Panc1 (cell line): Measurements from ENCODE around the gene AP3B1. TPM values are rescaled to one million over a fixed set of nuclear protein-coding genes. Genes with fewer than 3 reads are reported as not detected.

Experiments used
- ATAC-seq: fragments of 200-7000 bp; cut with Tn5 transposase; 2 replicates; pipeline ENCODE4 v1.9.1; 2020; ENCODE audit warnings: mild to moderate bottlenecking, moderate library complexity
- BruUV-seq: library from RNA; stranded (reverse); fragments of 400-500 nt; replicated peaks from 2 replicates; lab custom pipeline; 2021; lab: Mats Ljungman, UMichigan
- CTCF ChIA-PET: fragments of 300-600 bp; sonication (Branson Sonifier 250); formaldehyde crosslinking; loops from one replicate; lab custom pipeline; 2022; ENCODE audit warnings: antibody characterized with exemption; lab: Charles Lee
- POLR2A ChIA-PET: fragments of 300-600 bp; sonication (Branson Sonifier 250); formaldehyde crosslinking; loops from one replicate; lab custom pipeline; 2022; ENCODE audit warnings: antibody characterized with exemption; lab: Charles Lee
- DNase-seq: peaks from one replicate; pipeline ENCODE4 v3.0.0-alpha.2; 2010; ENCODE audit warnings: low read depth, low spot score
- H3K27ac ChIP-seq: 2 replicates; pipeline ENCODE4 v1.5.1; 2011; ENCODE audit warnings: mild to moderate bottlenecking, low read length, inconsistent platforms
- H3K27me3 ChIP-seq: fragments of 200-500 bp; sonication (Bioruptor generic); 2 replicates; pipeline ENCODE4 v1.6.0; 2014; ENCODE audit warnings: low read length, inconsistent platforms; ENCODE audit not compliant: control insufficient read depth, insufficient read depth
- H3K36me3 ChIP-seq: fragments of 200-500 bp; sonication (Bioruptor generic); 2 replicates; pipeline ENCODE4 v1.5.1; 2014; ENCODE audit warnings: inconsistent platforms, mild to moderate bottlenecking, low read length, moderate library complexity; ENCODE audit not compliant: control insufficient read depth, insufficient read depth
- H3K4me1 ChIP-seq: 2 replicates; pipeline ENCODE4 v1.5.1; 2011; ENCODE audit warnings: inconsistent platforms, mild to moderate bottlenecking, low read length, moderate library complexity; ENCODE audit not compliant: control insufficient read depth, insufficient read depth
- H3K4me3 ChIP-seq, 2 experiments: 2 replicates each; pipeline ENCODE4 v1.5.1; 2011 to 2012; ENCODE audit warnings: low read depth in 2 of 2, low read length in 2 of 2, mild to moderate bottlenecking in 2 of 2, inconsistent platforms in 1 of 2, moderate library complexity in 1 of 2
- H3K9me3 ChIP-seq: fragments of 200-500 bp; sonication (Bioruptor generic); 2 replicates; pipeline ENCODE4 v1.5.1; 2014; ENCODE audit warnings: low read depth, mild to moderate bottlenecking, inconsistent platforms, low read length, moderate library complexity; ENCODE audit not compliant: control insufficient read depth, insufficient read depth
- CTCF ChIP-seq: fragments of 450-650 bp; IDR thresholded peaks from 2 replicates; pipeline ENCODE4 v1.5.1; 2017; ENCODE audit warnings: mild to moderate bottlenecking
- POLR2AphosphoS5 ChIP-seq: IDR thresholded peaks from 2 replicates; pipeline ENCODE4 v1.6.1; 2012; ENCODE audit warnings: mild to moderate bottlenecking, low read depth, low read length, moderate library complexity
- REST ChIP-seq, 2 experiments: IDR thresholded peaks; 2 replicates each; pipeline ENCODE4 v1.6.1; 2011 to 2012; ENCODE audit warnings: low read depth in 2 of 2, control low read depth in 1 of 2, low read length in 1 of 2, mild to moderate bottlenecking in 1 of 2, moderate library complexity in 1 of 2; ENCODE audit not compliant: insufficient read depth in 1 of 2
- SIN3A ChIP-seq: IDR thresholded peaks from 2 replicates; pipeline ENCODE4 v1.6.1; 2012; ENCODE audit warnings: low read depth, mild to moderate bottlenecking, low read length, moderate library complexity, borderline replicate concordance; ENCODE audit not compliant: insufficient read depth
- TCF7L2 ChIP-seq: IDR thresholded peaks from 2 replicates; pipeline ENCODE4 v1.6.1; 2011; ENCODE audit warnings: mild to moderate bottlenecking, low read depth, low read length, inconsistent platforms
- in situ Hi-C: cut with HindIII; loops from 2 replicates; pipeline ENCODE4 v1.10.0; 2016; ENCODE audit warnings: low sequenced_read_pairs, low pct_unique_long_range_greater_than_20kb
- intact Hi-C: fragments of 100-400 bp; cut with micrococcal nuclease; formaldehyde crosslinking; loops from one replicate; pipeline ENCODE4 v1.10.0; 2022; ENCODE audit not compliant: unreplicated experiment
- total RNA-seq: library from RNA; stranded (reverse); gene quantifications from one replicate; pipeline ENCODE4 v1.2.1, GENCODE V29; 2021; ENCODE audit not compliant: unreplicated experiment

AP3B1 gene
- total RNA-seq, 1 experiment from 2014 or later = 55.4 TPM

- H3K27ac ChIP-seq = no peak overlapping the region
- ChIA-PET POLR2A (no interaction called here), CTCF (no interaction called here)
- no peak for DNase-seq
- in situ Hi-C loops (no loop called here), intact Hi-C loops (no loop called here)
- no peaks in the 10 kb centered on the region for H3K9me3 ChIP-seq
- H3K27me3 ChIP-seq = no peaks in the 10 kb centered on the region
- no peaks in the 10 kb centered on the region for H3K4me1 ChIP-seq
- ATAC-seq = no peak
- no peaks in the 10 kb centered on the region for H3K36me3 ChIP-seq
- no peak for TF ChIP-seq TCF7L2
- no peak for TF ChIP-seq POLR2AphosphoS5
- BruUV-seq = no TSS peak
- H3K4me3 ChIP-seq = no peak overlapping the region
These were observed 217.0 kb downstream of the AP3B1 start for GRCh38 chr5:78077369-78078068.

GRCh38 chr5:78076351-78076750 lies 218.1 kb downstream of the AP3B1 start:
- no peak for TF ChIP-seq TCF7L2
- no peak for TF ChIP-seq CTCF
- TF ChIP-seq REST (IDR thresholded peaks at IDR 0.05; ENCODE audit: insufficient read depth in 1 of 2, low read depth in 2 of 2, low read length in 1 of 2) = no peak
- no peak for TF ChIP-seq POLR2AphosphoS5
- no peak for TF ChIP-seq SIN3A
- no peak for DNase-seq
- Histone ChIP-seq H3K9me3 (no peaks in the 10 kb centered on the region), H3K27ac (no peak overlapping the region), H3K36me3 (no peaks in the 10 kb centered on the region), H3K27me3 (no peaks in the 10 kb centered on the region), H3K4me3 (no peak overlapping the region), H3K4me1 (no peaks in the 10 kb centered on the region)
- in situ Hi-C loops = no loop called here
- intact Hi-C loops = no loop called here
- POLR2A ChIA-PET = no interaction called here
- no peak for ATAC-seq
- CTCF ChIA-PET = interaction anchor here (0.6 kb wide), 1 partner anchor 233 kb away, joined by 3 read pairs; no protein-coding TSS in a partner anchor
- BruUV-seq = no TSS peak

GRCh38 chr5:78075301-78075700 lies 219.2 kb downstream of the AP3B1 start:
- ChIA-PET POLR2A (no interaction called here), CTCF (no interaction called here)
- no peaks in the 10 kb centered on the region for H3K36me3 ChIP-seq
- DNase-seq = no peak
- H3K4me3 ChIP-seq = no peak overlapping the region
- in situ Hi-C loops (no loop called here), intact Hi-C loops (no loop called here)
- no peaks in the 10 kb centered on the region for H3K27me3 ChIP-seq
- no peak overlapping the region for H3K27ac ChIP-seq
- no peak for ATAC-seq
- no peak for TF ChIP-seq CTCF
- TF ChIP-seq REST (IDR thresholded peaks at IDR 0.05; ENCODE audit: insufficient read depth in 1 of 2, low read depth in 2 of 2, low read length in 1 of 2) = no peak
- TF ChIP-seq TCF7L2 = no peak
- TF ChIP-seq SIN3A = no peak
- no peaks in the 10 kb centered on the region for H3K4me1 ChIP-seq
- no peaks in the 10 kb centered on the region for H3K9me3 ChIP-seq
- no TSS peak for BruUV-seq
